NCI-H146 treated with DMSO at 0.1 percent for 48 hours (cell line): Measurements from ENCODE around the gene NBEAL2.
"Not testable (repeated sequence)": the region's sequence is repeated elsewhere in the genome, so short reads cannot be mapped to it uniquely, and the experiment has no call there.

Source experiments
- DNase-seq: peaks from one replicate; lab custom pipeline; 2025; ENCODE audit not compliant: unreplicated experiment; lab: John Stamatoyannopoulos, UW

The NBEAL2 gene

DNA sequence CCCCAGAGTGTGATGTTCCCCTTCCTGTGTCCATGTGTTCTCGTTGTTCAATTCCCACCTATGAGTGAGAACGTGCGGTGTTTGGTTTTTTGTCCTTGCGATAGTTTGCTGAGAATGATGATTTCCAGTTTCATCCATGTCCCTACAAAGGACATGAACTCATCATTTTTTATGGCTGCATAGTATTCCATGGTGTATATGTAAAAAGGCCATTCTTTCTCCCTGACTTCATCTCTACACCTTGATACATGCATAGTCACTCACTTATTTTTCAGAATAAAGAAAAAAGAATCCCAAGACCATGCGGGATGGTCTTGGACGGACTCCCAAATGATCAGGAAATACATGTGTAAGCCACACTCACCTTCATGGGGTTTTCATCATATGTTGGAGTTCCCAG lies 57.8 kb downstream of the NBEAL2 start:
- not testable (repeated sequence) for DNase-seq

DNA sequence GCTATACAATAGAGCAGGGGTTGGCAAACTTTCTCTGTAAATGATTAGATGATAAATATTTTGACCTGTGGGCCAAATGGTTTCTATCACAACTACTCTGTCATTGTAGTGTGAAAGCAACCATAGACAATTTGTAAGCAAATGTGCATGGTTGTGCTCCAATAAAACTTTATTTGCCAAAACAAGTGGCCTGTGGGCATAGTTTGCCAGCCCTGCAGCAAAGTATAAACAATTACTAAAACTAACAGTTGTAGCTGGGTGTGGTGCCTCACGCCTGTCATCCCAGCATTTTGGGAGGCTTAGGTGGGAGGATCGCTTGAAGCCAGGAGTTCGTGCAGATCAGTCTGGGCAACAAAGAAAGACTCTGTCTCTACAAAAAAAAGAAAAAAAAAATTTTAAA lies 61.6 kb downstream of the NBEAL2 start:
- DNase-seq, result no peak

DNA sequence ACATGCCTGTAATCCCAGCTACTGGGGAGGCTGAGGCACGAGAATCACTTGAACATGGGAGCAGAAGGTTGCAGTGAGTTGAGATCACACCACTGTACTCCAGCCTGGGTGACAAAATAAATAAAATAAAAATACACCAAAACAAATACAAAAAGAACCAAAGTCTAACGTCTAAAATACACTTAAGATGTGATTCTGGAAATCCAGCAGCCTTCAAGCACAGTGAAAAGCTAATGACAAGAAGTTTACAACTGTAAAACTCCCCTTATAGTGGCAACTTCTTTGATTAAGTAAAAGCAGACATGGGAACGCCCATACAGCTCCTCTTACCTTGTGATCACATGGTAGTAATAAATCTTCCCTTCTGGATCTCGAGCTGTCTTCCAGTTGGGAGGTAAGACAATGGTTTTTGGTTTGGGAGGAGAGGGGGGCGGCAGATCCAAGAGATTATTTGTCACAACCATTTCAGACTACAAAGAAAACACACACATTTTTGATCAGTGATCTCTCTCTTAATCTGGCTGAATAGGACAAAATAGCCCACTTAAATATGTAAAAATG lies 62.8 kb downstream of the NBEAL2 start:
- DNase-seq, result no peak

DNA sequence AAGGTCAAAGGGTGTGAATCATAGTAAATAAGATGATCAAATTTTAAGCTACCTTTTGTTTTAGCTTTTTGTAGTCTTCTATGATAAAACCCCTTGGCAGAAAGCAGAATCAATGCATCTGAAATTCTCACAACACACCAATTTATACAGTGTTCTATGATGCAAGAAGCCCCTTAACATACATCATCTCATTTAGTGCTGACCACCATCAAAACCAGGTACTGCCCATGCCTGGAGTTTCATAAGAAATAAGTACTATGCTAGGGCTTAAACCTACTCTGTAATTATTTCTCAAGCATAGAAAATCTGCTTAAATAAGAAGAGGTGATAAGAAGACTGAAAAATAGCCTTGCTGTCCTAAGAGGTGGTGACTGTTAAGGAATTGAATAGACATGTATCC lies 67.6 kb downstream of the NBEAL2 start:
- no peak for DNase-seq

DNA sequence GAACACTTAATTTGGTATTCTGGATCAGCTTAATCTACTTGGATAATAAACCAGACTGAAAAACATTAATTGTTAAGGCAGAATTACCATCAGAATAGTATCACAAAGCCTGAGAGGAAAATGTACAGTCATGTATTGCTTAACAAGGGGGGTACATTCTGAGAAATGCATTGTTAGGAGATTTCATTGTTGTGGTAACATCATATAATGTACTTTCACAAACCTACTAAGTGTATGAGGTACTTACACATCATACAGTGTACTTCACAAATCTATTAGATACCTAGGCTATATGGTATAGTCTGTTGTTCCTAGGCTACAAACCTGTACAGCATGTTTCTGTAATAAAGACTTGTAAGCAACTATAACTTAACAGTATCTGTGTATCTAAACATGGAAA lies 68.2 kb downstream of the NBEAL2 start:
- no peak for DNase-seq

DNA sequence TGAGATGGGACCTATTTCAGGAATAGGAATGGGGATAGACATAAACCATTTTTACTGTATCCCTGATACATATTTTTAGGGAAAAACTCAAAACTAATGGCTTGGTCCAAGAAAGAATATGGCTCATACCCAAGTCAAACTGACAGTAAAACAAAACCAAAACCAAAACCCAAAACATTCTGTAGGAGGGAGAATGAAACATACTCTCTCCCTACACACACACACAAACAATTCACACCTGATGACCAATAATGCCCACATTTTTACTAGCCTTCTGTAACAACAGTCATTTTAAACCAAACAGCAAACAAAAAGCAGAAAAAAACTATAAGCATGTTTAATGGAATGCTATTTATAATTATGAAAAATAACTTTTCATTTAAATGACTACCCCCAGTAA lies 74.9 kb downstream of the NBEAL2 start:
- no peak for DNase-seq

DNA sequence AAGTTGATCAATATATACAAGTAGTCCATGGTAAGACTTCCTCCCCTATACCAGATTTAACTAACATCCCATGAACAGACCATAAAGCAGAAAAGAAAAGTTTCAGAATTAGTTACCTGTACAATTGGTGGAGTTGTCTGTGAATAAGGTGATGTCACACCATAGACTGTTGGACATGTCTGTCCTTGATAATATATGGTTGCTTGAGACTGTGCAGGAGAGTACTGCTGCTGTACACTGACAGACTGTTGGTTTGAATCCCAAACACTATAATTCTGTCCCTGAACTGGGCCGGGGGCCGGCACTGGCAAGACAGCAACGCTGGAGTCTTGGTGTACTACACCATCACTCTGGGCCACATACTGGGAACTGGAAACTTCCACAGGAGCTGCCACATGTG lies 77.2 kb downstream of the NBEAL2 start:
- no peak for DNase-seq

DNA sequence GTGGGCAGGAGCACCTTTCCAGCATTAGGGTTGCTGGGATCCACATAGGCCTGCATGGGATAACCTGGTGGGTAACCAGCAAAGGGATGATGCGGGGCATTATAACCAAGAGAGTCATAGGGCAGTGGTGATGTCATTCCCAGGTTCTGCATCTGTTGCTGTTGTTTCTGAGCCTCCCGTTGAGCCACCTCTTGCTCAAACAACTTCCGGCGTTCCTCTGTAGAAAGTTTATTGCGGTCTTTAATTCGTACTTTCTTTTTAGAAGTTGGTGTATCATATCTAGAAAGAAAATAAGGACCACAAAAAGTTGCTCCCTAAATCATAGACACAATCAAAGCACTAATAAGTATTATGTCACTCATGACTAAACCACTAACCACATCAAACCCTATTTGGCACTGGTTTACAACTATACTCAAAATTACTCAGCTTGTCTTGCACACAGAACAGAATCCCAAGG lies 77.8 kb downstream of the NBEAL2 start:
- DNase-seq, result no peak
